HEK293 (cell line): ENCODE data around the gene MRPL4.

Source experiments
- GFI1B ChIP-seq: fragments of 450-650 bp; formaldehyde crosslinking; IDR thresholded peaks from 2 replicates; pipeline ENCODE4 v1.5.1; 2016; ENCODE audit warnings: missing biosample characterization, missing genetic modification characterization
- GLIS2 ChIP-seq: fragments of 450-650 bp; formaldehyde crosslinking; IDR thresholded peaks from 2 replicates; pipeline ENCODE4 v1.5.1; 2016; ENCODE audit warnings: missing biosample characterization, missing genetic modification characterization
- KLF7 ChIP-seq: fragments of 450-650 bp; formaldehyde crosslinking; IDR thresholded peaks from 2 replicates; pipeline ENCODE4 v1.5.1; 2016; ENCODE audit warnings: missing biosample characterization, missing genetic modification characterization, borderline replicate concordance
- RBAK ChIP-seq: fragments of 450-650 bp; formaldehyde crosslinking; IDR thresholded peaks from 2 replicates; pipeline ENCODE4 v1.5.1; 2016; ENCODE audit warnings: missing biosample characterization, missing genetic modification characterization
- ZBTB7A ChIP-seq: fragments of 450-650 bp; formaldehyde crosslinking; IDR thresholded peaks from 2 replicates; pipeline ENCODE4 v1.5.1; 2016; ENCODE audit warnings: low read depth, missing biosample characterization, missing genetic modification characterization
- ZEB2 ChIP-seq: fragments of 450-650 bp; formaldehyde crosslinking; IDR thresholded peaks from 2 replicates; pipeline ENCODE4 v1.5.1; 2016; ENCODE audit warnings: missing biosample characterization, missing genetic modification characterization
- ZFP41 ChIP-seq: fragments of 450-650 bp; formaldehyde crosslinking; IDR thresholded peaks from 2 replicates; pipeline ENCODE4 v1.5.1; 2016; ENCODE audit warnings: missing biosample characterization, missing genetic modification characterization, borderline replicate concordance
- ZNF155 ChIP-seq: fragments of 450-650 bp; formaldehyde crosslinking; IDR thresholded peaks from 2 replicates; pipeline ENCODE4 v1.5.1; 2016; ENCODE audit warnings: missing biosample characterization, missing genetic modification characterization
- ZNF174 ChIP-seq: fragments of 450-650 bp; formaldehyde crosslinking; IDR thresholded peaks from 2 replicates; pipeline ENCODE4 v1.5.0; 2017; ENCODE audit warnings: missing biosample characterization, mild to moderate bottlenecking, missing genetic modification characterization
- ZNF221 ChIP-seq: fragments of 450-650 bp; formaldehyde crosslinking; IDR thresholded peaks from 2 replicates; pipeline ENCODE4 v1.5.1; 2017; ENCODE audit warnings: missing biosample characterization, missing genetic modification characterization, borderline replicate concordance
- ZNF239 ChIP-seq: fragments of 450-650 bp; formaldehyde crosslinking; IDR thresholded peaks from 2 replicates; pipeline ENCODE4 v1.5.1; 2016; ENCODE audit warnings: missing biosample characterization, missing genetic modification characterization
- ZNF350 ChIP-seq: fragments of 450-650 bp; formaldehyde crosslinking; IDR thresholded peaks from 2 replicates; pipeline ENCODE4 v1.5.0; 2017; ENCODE audit warnings: missing biosample characterization, mild to moderate bottlenecking, missing genetic modification characterization
- ZNF366 ChIP-seq: fragments of 450-650 bp; formaldehyde crosslinking; conservative IDR thresholded peaks from 2 replicates; pipeline ENCODE4 v1.5.1; 2016; ENCODE audit warnings: missing biosample characterization, missing genetic modification characterization
- ZNF37A ChIP-seq: fragments of 450-650 bp; IDR thresholded peaks from 2 replicates; pipeline ENCODE4 v1.5.1; 2018; ENCODE audit warnings: missing biosample characterization, missing genetic modification characterization
- ZNF394 ChIP-seq: fragments of 450-650 bp; formaldehyde crosslinking; IDR thresholded peaks from 2 replicates; pipeline ENCODE4 v1.5.1; 2016; ENCODE audit warnings: missing biosample characterization, missing genetic modification characterization, mild to moderate bottlenecking, moderate library complexity, borderline replicate concordance
- ZNF501 ChIP-seq: fragments of 450-650 bp; formaldehyde crosslinking; IDR thresholded peaks from 2 replicates; pipeline ENCODE4 v1.5.1; 2016; ENCODE audit warnings: missing biosample characterization, missing genetic modification characterization
- ZNF510 ChIP-seq: fragments of 450-650 bp; formaldehyde crosslinking; IDR thresholded peaks from 2 replicates; pipeline ENCODE4 v1.5.1; 2018; ENCODE audit warnings: mild to moderate bottlenecking, missing genetic modification characterization, missing biosample characterization; ENCODE audit not compliant: insufficient replicate concordance
- ZNF521 ChIP-seq: fragments of 450-650 bp; formaldehyde crosslinking; IDR thresholded peaks from 2 replicates; pipeline ENCODE4 v1.5.1; 2017; ENCODE audit warnings: missing biosample characterization, mild to moderate bottlenecking, missing genetic modification characterization
- ZNF529 ChIP-seq: fragments of 450-650 bp; formaldehyde crosslinking; IDR thresholded peaks from 2 replicates; pipeline ENCODE4 v1.5.1; 2017; ENCODE audit warnings: missing genetic modification characterization, missing biosample characterization; ENCODE audit not compliant: insufficient replicate concordance
- ZNF549 ChIP-seq: fragments of 450-650 bp; IDR thresholded peaks from 2 replicates; pipeline ENCODE4 v1.5.1; 2018; ENCODE audit warnings: missing biosample characterization, missing genetic modification characterization, mild to moderate bottlenecking, inconsistent platforms, moderate library complexity
- ZNF596 ChIP-seq: fragments of 450-650 bp; IDR thresholded peaks from 2 replicates; pipeline ENCODE4 v1.5.0; 2018; ENCODE audit warnings: missing biosample characterization, mild to moderate bottlenecking, missing genetic modification characterization, moderate library complexity
- ZNF610 ChIP-seq: fragments of 450-650 bp; formaldehyde crosslinking; IDR thresholded peaks from 2 replicates; pipeline ENCODE4 v1.5.1; 2016; ENCODE audit warnings: missing biosample characterization, missing genetic modification characterization, borderline replicate concordance
- ZNF664 ChIP-seq: fragments of 450-650 bp; formaldehyde crosslinking; IDR thresholded peaks from 2 replicates; pipeline ENCODE4 v1.5.1; 2016; ENCODE audit warnings: missing biosample characterization, missing genetic modification characterization
- ZNF837 ChIP-seq: fragments of 450-650 bp; formaldehyde crosslinking; IDR thresholded peaks from 2 replicates; pipeline ENCODE4 v1.5.1; 2016; ENCODE audit warnings: missing biosample characterization, missing genetic modification characterization
- ZSCAN30 ChIP-seq: fragments of 450-650 bp; IDR thresholded peaks from 2 replicates; pipeline ENCODE4 v1.5.1; 2018; ENCODE audit warnings: missing biosample characterization, mild to moderate bottlenecking, missing genetic modification characterization, moderate library complexity
- TF ChIP-seq, protein P1 (sequence below): sonication (generic); formaldehyde crosslinking; IDR thresholded peaks from 2 replicates; pipeline ENCODE4 v1.8.1; 2022; ENCODE audit warnings: mild to moderate bottlenecking, moderate library complexity, missing genetic modification reagents
- TF ChIP-seq, protein P2 (sequence below): fragments of 450-650 bp; formaldehyde crosslinking; IDR thresholded peaks from 2 replicates; pipeline ENCODE4 v1.5.1; 2017; ENCODE audit warnings: missing biosample characterization, missing genetic modification characterization
- TF ChIP-seq, protein P3 (sequence below): fragments of 450-650 bp; formaldehyde crosslinking; IDR thresholded peaks from 2 replicates; pipeline ENCODE4 v1.5.1; 2016; ENCODE audit warnings: missing biosample characterization, missing genetic modification characterization
- TF ChIP-seq, protein P4 (sequence below): fragments of 450-650 bp; formaldehyde crosslinking; IDR thresholded peaks from 2 replicates; pipeline ENCODE4 v1.5.1; 2016; ENCODE audit warnings: missing biosample characterization, missing genetic modification characterization, borderline replicate concordance
- TF ChIP-seq, protein P5 (sequence below): fragments of 450-650 bp; formaldehyde crosslinking; IDR thresholded peaks from 2 replicates; pipeline ENCODE4 v1.5.0; 2017; ENCODE audit warnings: missing biosample characterization, missing genetic modification characterization, borderline replicate concordance
- TF ChIP-seq, protein P6 (sequence below): fragments of 450-650 bp; formaldehyde crosslinking; optimal IDR thresholded peaks from 2 replicates; pipeline ENCODE3; 2016; ENCODE audit warnings: missing biosample characterization, mild to moderate bottlenecking, missing genetic modification characterization

MRPL4 gene

DNA sequence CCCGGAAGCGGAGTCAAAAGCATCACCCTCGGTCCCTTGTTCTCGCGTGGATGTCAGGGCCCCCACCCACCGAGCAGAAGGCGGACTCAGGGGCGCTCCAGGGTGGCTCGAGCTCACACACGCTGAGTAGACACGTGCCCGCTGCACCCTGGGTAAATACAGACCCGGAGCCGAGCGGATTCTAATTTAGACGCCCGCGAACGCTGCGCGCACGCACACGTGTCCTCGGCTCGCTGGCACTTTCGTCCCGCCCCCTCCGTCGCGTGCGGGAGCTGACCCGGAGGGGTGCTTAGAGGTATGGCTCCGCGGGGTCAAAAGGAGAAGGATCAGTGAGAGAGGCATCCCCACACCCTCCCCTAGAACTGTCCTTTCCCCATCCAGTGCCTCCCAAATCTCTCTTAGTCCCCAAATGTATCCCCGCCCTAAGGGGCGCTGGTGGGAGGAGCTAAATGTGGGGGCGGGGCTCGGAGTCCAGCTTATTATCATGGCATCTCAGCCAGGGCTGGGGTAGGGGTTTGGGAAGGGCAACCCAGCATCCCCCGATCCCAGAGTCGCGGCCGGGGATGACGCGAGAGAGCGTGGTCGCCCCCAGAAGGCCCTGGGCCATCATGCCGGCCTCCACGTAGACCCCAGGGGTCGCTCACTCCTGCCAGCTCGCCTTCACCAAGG lies 37.3 kb downstream of the MRPL4 start (continued):
- TF ChIP-seq, protein P1, sequence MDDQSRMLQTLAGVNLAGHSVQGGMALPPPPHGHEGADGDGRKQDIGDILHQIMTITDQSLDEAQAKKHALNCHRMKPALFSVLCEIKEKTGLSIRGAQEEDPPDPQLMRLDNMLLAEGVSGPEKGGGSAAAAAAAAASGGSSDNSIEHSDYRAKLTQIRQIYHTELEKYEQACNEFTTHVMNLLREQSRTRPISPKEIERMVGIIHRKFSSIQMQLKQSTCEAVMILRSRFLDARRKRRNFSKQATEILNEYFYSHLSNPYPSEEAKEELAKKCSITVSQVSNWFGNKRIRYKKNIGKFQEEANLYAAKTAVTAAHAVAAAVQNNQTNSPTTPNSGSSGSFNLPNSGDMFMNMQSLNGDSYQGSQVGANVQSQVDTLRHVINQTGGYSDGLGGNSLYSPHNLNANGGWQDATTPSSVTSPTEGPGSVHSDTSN: no peak
- TF ChIP-seq ZNF596 (tag by site-specific recombination): no peak
- TF ChIP-seq ZNF366: no peak
- no peak for TF ChIP-seq GFI1B
- no peak for TF ChIP-seq ZFP41
- no peak for TF ChIP-seq ZNF837
- peak; percentile 33; the same call in 1 of the 2 replicates for TF ChIP-seq ZBTB7A (tag by site-specific recombination)
- TF ChIP-seq ZEB2 (tag by site-specific recombination): peak; percentile 60
- TF ChIP-seq ZNF155 (tag by site-specific recombination): no peak
- TF ChIP-seq ZNF664 (tag by site-specific recombination): no peak
- TF ChIP-seq, protein P2, sequence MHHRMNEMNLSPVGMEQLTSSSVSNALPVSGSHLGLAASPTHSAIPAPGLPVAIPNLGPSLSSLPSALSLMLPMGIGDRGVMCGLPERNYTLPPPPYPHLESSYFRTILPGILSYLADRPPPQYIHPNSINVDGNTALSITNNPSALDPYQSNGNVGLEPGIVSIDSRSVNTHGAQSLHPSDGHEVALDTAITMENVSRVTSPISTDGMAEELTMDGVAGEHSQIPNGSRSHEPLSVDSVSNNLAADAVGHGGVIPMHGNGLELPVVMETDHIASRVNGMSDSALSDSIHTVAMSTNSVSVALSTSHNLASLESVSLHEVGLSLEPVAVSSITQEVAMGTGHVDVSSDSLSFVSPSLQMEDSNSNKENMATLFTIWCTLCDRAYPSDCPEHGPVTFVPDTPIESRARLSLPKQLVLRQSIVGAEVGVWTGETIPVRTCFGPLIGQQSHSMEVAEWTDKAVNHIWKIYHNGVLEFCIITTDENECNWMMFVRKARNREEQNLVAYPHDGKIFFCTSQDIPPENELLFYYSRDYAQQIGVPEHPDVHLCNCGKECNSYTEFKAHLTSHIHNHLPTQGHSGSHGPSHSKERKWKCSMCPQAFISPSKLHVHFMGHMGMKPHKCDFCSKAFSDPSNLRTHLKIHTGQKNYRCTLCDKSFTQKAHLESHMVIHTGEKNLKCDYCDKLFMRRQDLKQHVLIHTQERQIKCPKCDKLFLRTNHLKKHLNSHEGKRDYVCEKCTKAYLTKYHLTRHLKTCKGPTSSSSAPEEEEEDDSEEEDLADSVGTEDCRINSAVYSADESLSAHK (tag by site-specific recombination): peak; percentile 15; the same call in 1 of the 2 replicates
- no peak for TF ChIP-seq ZNF610
- TF ChIP-seq ZNF350: no peak
- TF ChIP-seq, protein P3, sequence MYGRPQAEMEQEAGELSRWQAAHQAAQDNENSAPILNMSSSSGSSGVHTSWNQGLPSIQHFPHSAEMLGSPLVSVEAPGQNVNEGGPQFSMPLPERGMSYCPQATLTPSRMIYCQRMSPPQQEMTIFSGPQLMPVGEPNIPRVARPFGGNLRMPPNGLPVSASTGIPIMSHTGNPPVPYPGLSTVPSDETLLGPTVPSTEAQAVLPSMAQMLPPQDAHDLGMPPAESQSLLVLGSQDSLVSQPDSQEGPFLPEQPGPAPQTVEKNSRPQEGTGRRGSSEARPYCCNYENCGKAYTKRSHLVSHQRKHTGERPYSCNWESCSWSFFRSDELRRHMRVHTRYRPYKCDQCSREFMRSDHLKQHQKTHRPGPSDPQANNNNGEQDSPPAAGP (tag by site-specific recombination): peak; percentile 67; the same call in 1 of the 2 replicates
- no peak for TF ChIP-seq ZNF174
- no peak for TF ChIP-seq ZNF239 (tag by site-specific recombination)
- TF ChIP-seq, protein P4, sequence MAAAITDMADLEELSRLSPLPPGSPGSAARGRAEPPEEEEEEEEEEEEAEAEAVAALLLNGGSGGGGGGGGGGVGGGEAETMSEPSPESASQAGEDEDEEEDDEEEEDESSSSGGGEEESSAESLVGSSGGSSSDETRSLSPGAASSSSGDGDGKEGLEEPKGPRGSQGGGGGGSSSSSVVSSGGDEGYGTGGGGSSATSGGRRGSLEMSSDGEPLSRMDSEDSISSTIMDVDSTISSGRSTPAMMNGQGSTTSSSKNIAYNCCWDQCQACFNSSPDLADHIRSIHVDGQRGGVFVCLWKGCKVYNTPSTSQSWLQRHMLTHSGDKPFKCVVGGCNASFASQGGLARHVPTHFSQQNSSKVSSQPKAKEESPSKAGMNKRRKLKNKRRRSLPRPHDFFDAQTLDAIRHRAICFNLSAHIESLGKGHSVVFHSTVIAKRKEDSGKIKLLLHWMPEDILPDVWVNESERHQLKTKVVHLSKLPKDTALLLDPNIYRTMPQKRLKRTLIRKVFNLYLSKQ (tag by site-specific recombination): no peak
- no peak for TF ChIP-seq ZNF37A (tag by site-specific recombination)
- TF ChIP-seq KLF7 (tag by site-specific recombination): no peak
- TF ChIP-seq ZNF510: no peak
- TF ChIP-seq RBAK (tag by site-specific recombination): no peak
- TF ChIP-seq ZSCAN30 (tag by site-specific recombination): no peak
- TF ChIP-seq ZNF549: no peak
- TF ChIP-seq ZNF221 (tag by site-specific recombination): no peak
- no peak for TF ChIP-seq ZNF521 (tag by site-specific recombination)
- TF ChIP-seq ZNF529: no peak
- no peak for TF ChIP-seq ZNF501 (tag by site-specific recombination)
- TF ChIP-seq, protein P5, sequence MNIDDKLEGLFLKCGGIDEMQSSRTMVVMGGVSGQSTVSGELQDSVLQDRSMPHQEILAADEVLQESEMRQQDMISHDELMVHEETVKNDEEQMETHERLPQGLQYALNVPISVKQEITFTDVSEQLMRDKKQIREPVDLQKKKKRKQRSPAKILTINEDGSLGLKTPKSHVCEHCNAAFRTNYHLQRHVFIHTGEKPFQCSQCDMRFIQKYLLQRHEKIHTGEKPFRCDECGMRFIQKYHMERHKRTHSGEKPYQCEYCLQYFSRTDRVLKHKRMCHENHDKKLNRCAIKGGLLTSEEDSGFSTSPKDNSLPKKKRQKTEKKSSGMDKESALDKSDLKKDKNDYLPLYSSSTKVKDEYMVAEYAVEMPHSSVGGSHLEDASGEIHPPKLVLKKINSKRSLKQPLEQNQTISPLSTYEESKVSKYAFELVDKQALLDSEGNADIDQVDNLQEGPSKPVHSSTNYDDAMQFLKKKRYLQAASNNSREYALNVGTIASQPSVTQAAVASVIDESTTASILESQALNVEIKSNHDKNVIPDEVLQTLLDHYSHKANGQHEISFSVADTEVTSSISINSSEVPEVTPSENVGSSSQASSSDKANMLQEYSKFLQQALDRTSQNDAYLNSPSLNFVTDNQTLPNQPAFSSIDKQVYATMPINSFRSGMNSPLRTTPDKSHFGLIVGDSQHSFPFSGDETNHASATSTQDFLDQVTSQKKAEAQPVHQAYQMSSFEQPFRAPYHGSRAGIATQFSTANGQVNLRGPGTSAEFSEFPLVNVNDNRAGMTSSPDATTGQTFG: no peak
- TF ChIP-seq ZNF394 (tag by site-specific recombination): no peak
- TF ChIP-seq GLIS2: no peak; the same call in none of the 2 replicates
- TF ChIP-seq, protein P6, sequence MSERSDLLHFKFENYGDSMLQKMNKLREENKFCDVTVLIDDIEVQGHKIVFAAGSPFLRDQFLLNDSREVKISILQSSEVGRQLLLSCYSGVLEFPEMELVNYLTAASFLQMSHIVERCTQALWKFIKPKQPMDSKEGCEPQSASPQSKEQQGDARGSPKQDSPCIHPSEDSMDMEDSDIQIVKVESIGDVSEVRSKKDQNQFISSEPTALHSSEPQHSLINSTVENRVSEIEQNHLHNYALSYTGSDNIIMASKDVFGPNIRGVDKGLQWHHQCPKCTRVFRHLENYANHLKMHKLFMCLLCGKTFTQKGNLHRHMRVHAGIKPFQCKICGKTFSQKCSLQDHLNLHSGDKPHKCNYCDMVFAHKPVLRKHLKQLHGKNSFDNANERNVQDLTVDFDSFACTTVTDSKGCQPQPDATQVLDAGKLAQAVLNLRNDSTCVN: peak; percentile 78
